ENCODE data around the gene NDUFB11. TPM values are rescaled to one million over a fixed set of nuclear protein-coding genes. Genes with fewer than 3 reads are reported as not detected.

NDUFB11 gene
- total RNA-seq, 1 donor from 2014 or later, result 58.6 TPM

Other genes with a start within 250 kb of the NDUFB11 start
- 7.2 TPM for gene JADE3, start 232.3 kb downstream of the NDUFB11 start, total RNA-seq
- gene RGN, start 66.3 kb downstream of the NDUFB11 start, total RNA-seq, result 4.6 TPM
- gene RBM10, start 519 bp upstream of the NDUFB11 start, total RNA-seq, result 23.6 TPM
- 189 TPM for gene UBA1, start 49.1 kb upstream of the NDUFB11 start, total RNA-seq
- 80.6 TPM for gene CDK16, start 74.0 kb upstream of the NDUFB11 start, total RNA-seq
- 42.2 TPM for gene USP11, start 88.3 kb upstream of the NDUFB11 start, total RNA-seq
- gene ZNF157, start 225.9 kb upstream of the NDUFB11 start, total RNA-seq, result not detected